ENCODE data around the gene IRAK3. TPM values are rescaled to one million over a fixed set of nuclear protein-coding genes. Genes with fewer than 3 reads are reported as not detected.
"Not testable (repeated sequence)": the region's sequence is repeated elsewhere in the genome, so short reads cannot be mapped to it uniquely, and the experiment has no call there.

Gene IRAK3
- total RNA-seq, 1 experiment from 2014 or later = 12.0 TPM

DNA sequence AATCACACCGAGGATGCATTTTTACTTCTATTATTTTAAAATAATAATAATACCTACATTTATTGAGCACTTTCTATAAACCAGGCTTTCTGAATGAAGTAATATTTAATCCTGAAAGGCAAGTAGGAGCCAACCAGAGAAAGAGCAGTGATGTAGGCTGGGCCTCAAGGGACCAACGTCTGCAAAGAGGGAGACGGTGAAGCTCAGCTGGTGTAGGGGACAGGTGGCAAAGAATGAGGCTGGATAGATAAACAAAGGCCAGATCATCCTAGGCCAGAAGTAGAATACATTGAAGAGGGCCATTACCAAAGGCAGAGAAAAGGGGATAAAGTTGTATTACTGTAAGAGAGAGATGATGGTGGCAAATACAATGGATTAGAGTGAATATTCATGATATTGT, 18.4 kb upstream of the IRAK3 start:
- intact Hi-C loops (cut with micrococcal nuclease; ENCODE audit: unreplicated experiment) = no loop called here
- H3K9me3 Mint-ChIP-seq (ENCODE audit: low read depth, unreplicated experiment) = peaks cover 6% of the 10 kb centered on the region
- TF ChIP-seq, protein P1, sequence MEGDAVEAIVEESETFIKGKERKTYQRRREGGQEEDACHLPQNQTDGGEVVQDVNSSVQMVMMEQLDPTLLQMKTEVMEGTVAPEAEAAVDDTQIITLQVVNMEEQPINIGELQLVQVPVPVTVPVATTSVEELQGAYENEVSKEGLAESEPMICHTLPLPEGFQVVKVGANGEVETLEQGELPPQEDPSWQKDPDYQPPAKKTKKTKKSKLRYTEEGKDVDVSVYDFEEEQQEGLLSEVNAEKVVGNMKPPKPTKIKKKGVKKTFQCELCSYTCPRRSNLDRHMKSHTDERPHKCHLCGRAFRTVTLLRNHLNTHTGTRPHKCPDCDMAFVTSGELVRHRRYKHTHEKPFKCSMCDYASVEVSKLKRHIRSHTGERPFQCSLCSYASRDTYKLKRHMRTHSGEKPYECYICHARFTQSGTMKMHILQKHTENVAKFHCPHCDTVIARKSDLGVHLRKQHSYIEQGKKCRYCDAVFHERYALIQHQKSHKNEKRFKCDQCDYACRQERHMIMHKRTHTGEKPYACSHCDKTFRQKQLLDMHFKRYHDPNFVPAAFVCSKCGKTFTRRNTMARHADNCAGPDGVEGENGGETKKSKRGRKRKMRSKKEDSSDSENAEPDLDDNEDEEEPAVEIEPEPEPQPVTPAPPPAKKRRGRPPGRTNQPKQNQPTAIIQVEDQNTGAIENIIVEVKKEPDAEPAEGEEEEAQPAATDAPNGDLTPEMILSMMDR (IDR thresholded peaks at IDR 0.05; ENCODE audit: unreplicated experiment) = no peak
- peak overlapping the region; percentile 100 for H3K4me3 Mint-ChIP-seq (ENCODE audit: low read depth, unreplicated experiment)
- H3K27me3 Mint-ChIP-seq (ENCODE audit: unreplicated experiment) = no peaks in the 10 kb centered on the region
- peaks cover 25% of the 10 kb centered on the region for H3K4me1 Mint-ChIP-seq (ENCODE audit: low read depth, unreplicated experiment)
- BruUV-seq (replicated peaks) = no TSS peak
- H3K27ac Mint-ChIP-seq (ENCODE audit: unreplicated experiment) = peak overlapping the region; percentile 99
- peaks cover 31% of the 10 kb centered on the region for H3K36me3 Mint-ChIP-seq (ENCODE audit: insufficient read depth, unreplicated experiment)
- CTCF ChIA-PET = interaction anchor here (1.1 kb wide), 1 partner anchor 44 kb away, joined by 3 read pairs; no protein-coding TSS in a partner anchor
- no peak for DNase-seq

DNA sequence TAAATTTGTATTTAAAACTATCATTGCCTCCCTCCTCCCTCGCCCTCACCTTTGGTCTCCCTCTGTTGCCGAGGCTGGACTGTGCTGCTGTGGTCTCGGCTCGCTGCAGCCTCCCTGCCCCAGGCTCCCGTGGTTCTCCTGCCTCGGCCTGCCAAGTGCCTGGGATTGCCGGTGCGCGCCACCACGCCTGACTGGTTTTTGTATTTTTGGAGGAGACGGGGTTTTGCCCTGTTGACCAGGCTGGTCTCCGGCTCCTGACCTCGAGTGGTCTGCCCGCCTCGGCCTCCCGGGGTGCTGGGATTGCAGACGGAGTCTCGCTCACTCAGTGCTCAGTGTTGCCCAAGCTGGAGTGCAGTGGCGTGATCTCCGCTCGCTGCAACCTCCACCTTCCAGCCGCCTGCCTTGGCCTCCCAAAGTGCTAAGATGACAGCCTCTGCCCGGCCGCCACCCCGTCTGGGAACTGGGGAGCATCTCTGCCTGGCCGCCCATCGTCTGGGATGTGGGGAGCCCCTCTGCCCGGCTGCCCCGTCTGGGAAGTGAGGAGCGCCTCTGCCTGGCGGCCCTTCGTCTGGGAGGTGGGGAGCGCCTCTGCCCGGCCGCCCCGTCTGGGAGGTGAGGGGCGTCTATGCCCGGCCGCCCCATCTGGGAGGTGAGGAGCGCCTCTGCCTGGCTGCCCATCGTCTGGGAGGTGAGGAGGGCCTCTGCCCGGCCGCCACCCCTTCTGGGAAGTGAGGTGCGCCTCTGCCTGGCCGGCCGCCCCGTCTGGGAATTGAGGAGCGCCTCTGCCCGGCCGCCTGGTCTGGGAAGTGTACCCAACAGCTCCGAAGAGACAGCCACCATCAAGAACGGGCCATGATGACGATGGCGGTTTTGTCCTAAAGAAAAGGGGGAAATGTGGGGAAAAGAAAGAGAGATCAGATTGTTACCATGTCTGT, 14.4 kb upstream of the IRAK3 start:
- H3K27me3 Mint-ChIP-seq (ENCODE audit: unreplicated experiment); H3K4me3 Mint-ChIP-seq (ENCODE audit: low read depth, unreplicated experiment); intact Hi-C loops (cut with micrococcal nuclease; ENCODE audit: unreplicated experiment); DNase-seq; H3K9me3 Mint-ChIP-seq (ENCODE audit: low read depth, unreplicated experiment); H3K4me1 Mint-ChIP-seq (ENCODE audit: low read depth, unreplicated experiment); CTCF ChIA-PET; H3K27ac Mint-ChIP-seq (ENCODE audit: unreplicated experiment); BruUV-seq (replicated peaks): not testable (repeated sequence)
- peaks cover 12% of the 10 kb centered on the region for H3K36me3 Mint-ChIP-seq (ENCODE audit: insufficient read depth, unreplicated experiment)

DNA sequence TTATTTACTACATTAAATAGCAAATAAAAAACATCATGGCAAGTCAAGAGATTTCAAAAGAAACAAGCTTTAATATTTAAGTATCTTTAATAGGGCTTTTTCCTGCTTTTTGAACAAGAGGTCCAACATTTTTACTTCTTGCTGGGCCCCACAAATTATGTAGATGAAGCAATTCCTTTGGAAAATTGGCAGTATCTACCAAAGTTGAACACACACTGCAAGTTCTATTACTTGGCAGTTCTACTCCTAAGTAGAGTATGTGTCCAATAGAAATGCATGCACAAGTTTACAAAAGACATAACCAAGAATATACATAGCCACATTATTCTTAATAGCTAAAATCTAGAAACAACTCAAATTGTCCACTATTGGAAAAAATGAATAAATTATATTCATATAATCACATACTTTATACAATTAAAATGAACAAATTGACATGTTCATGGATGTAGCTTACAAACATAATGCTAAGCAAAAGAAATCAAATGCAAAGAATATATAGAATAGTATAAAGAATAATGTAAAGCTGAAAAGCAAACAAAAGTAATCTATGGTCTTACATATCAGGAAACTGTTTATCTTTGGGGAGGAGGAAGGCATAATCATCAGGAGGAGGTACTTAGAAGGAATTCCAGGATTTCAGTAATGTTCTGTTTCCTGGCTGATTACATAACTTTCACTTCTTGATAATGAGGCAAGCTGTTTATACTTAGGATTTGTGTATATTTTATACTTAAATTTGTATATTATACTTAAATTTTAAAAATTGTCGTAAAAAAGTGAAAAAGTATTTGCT, 12.7 kb upstream of the IRAK3 start:
- H3K27ac Mint-ChIP-seq (ENCODE audit: unreplicated experiment) = no peak overlapping the region
- H3K4me1 Mint-ChIP-seq (ENCODE audit: low read depth, unreplicated experiment) = peaks cover 9% of the 10 kb centered on the region
- no TSS peak for BruUV-seq (replicated peaks)
- H3K27me3 Mint-ChIP-seq (ENCODE audit: unreplicated experiment) = peaks cover 9% of the 10 kb centered on the region
- H3K36me3 Mint-ChIP-seq (ENCODE audit: insufficient read depth, unreplicated experiment) = no peaks in the 10 kb centered on the region
- no peak overlapping the region for H3K4me3 Mint-ChIP-seq (ENCODE audit: low read depth, unreplicated experiment)
- peaks cover 2% of the 10 kb centered on the region for H3K9me3 Mint-ChIP-seq (ENCODE audit: low read depth, unreplicated experiment)
- intact Hi-C loops (cut with micrococcal nuclease; ENCODE audit: unreplicated experiment) = no loop called here
- DNase-seq = no peak
- CTCF ChIA-PET = interaction anchor here (0.8 to 2.0 kb wide), 4 partner anchors 15 to 67 kb away, joined by 3 to 6 read pairs (median 4); no protein-coding TSS in a partner anchor
- TF ChIP-seq, protein P1 (IDR thresholded peaks at IDR 0.05; ENCODE audit: unreplicated experiment) = no peak

DNA sequence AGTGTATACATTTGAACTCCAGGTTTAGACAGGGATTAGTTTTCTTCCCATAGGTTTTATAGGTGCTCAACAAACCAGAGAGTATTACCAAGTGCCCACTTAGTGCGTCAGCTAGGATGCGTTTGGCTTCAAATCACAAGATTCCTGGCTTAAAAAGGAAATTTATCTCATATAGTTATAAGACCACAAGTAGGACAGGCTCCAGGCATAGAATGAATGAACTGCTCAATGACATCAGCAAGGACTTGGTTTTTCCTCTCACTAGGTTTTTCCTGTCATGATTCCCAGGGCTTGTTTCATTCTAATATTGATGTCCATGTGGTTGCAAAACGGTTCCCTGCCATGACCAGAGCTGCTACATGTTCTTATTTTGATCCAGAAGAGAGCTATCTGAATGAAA, 6.1 kb upstream of the IRAK3 start:
- peaks cover 17% of the 10 kb centered on the region for H3K4me1 Mint-ChIP-seq (ENCODE audit: low read depth, unreplicated experiment)
- CTCF ChIA-PET = interaction anchor here (0.6 kb wide), 1 partner anchor 20 kb away, joined by 3 read pairs; no protein-coding TSS in a partner anchor
- intact Hi-C loops (cut with micrococcal nuclease; ENCODE audit: unreplicated experiment) = no loop called here
- TF ChIP-seq, protein P1 (IDR thresholded peaks at IDR 0.05; ENCODE audit: unreplicated experiment) = no peak
- H3K27me3 Mint-ChIP-seq (ENCODE audit: unreplicated experiment) = peaks cover 4% of the 10 kb centered on the region
- H3K4me3 Mint-ChIP-seq (ENCODE audit: low read depth, unreplicated experiment) = no peak overlapping the region
- peaks cover 5% of the 10 kb centered on the region for H3K9me3 Mint-ChIP-seq (ENCODE audit: low read depth, unreplicated experiment)
- no TSS peak for BruUV-seq (replicated peaks)
- no peak overlapping the region for H3K27ac Mint-ChIP-seq (ENCODE audit: unreplicated experiment)
- DNase-seq = no peak
- peaks cover 5% of the 10 kb centered on the region for H3K36me3 Mint-ChIP-seq (ENCODE audit: insufficient read depth, unreplicated experiment)

DNA sequence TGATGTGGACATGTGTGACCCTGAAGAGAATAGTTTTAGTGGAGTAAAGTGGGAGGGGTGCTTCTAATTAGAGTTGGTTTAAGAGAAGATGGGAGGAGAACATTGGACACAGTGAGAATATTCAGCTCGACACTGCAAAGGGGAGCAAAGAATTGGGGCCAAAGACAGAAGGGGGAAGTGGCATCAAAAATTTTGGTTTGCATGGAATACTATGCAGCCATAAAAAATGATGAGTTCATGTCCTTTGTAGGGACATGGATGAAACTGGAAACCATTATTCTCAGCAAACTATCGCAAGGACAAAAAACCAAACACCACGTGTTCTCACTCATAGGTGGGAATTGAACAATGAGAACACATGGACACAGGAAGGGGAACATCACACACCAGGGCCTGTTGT, 4.2 kb upstream of the IRAK3 start:
- Mint-ChIP-seq H3K36me3 (ENCODE audit: insufficient read depth, unreplicated experiment) (peaks cover 17% of the 10 kb centered on the region), H3K4me1 (ENCODE audit: low read depth, unreplicated experiment) (peaks cover 25% of the 10 kb centered on the region)
- H3K27me3 Mint-ChIP-seq (ENCODE audit: unreplicated experiment); H3K27ac Mint-ChIP-seq (ENCODE audit: unreplicated experiment); H3K9me3 Mint-ChIP-seq (ENCODE audit: low read depth, unreplicated experiment); DNase-seq; CTCF ChIA-PET; H3K4me3 Mint-ChIP-seq (ENCODE audit: low read depth, unreplicated experiment); intact Hi-C loops (cut with micrococcal nuclease; ENCODE audit: unreplicated experiment); BruUV-seq (replicated peaks): not testable (repeated sequence)
